ENCODE measurements around the gene RNPEP.

RNPEP gene

DNA sequence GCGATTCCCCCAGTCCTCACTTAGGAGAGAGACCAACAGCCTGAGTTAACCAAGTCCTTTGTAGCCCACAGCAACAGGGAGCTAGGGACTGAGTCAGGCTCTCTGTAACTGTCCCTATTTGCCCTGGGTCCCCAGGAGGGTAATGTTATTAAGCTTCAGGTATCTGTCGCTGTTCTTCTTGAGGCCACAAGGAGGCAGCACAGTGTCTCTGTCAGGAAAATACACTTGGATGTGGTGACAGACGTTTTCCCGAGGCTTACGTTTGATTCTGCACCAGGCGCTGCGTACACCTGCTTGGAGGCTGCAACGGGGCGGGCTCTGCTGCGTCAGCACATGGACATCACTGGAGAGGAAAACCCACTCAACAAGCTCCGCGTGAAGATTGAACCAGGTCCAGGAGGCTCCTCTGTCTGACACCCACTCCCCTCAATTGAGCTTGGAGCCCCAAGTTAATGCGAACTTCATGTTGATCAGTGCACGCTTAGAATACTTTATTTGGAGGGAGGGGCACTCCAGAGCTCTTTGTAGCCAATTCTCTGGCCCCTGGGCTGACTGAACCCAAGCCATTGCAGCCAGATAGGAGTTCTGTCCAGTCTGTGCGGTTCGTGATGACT lies 17.3 kb downstream of the RNPEP start:
- Histone ChIP-seq H3K27ac (ENCODE audit: low read length) (no peak overlapping the region), H3K9me3 (ENCODE audit: control insufficient read depth, low read depth, low read length) (no peaks in the 10 kb centered on the region), H3K4me3 (ENCODE audit: low read length) (no peak overlapping the region), H3K9ac (ENCODE audit: low read length) (no peak overlapping the region), H3K36me3 (ENCODE audit: control insufficient read depth, low read depth, low read length) (peaks cover 72% of the 10 kb centered on the region), H3K4me1 (ENCODE audit: control insufficient read depth, low read depth, low read length) (no peaks in the 10 kb centered on the region), H3K27me3 (ENCODE audit: control insufficient read depth, insufficient read depth, low read length) (no peaks in the 10 kb centered on the region)

DNA sequence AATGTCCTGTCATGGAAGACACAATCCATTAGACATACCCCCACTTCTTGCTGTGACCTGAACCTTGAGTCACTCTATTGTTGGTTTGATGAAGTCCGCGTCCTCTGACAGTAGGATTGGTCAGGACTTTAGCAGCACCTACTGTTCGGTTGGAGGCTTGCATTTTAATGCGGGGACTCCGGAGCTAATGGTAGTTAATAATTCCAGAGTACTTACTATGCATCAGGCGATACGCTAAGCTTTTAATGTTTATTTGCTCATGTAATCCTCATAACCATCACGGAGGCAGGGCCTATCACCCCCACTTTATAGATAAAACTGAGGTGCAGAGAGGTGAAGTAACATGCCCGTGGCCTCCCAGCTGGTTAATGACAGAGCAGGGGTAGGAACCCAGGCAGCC lies 20.1 kb downstream of the RNPEP start:
- Histone ChIP-seq H3K4me1 (ENCODE audit: control insufficient read depth, low read depth, low read length) (peaks cover 7% of the 10 kb centered on the region), H3K36me3 (ENCODE audit: control insufficient read depth, low read depth, low read length) (peaks cover 58% of the 10 kb centered on the region), H3K27ac (ENCODE audit: low read length) (no peak overlapping the region), H3K9ac (ENCODE audit: low read length) (no peak overlapping the region), H3K27me3 (ENCODE audit: control insufficient read depth, insufficient read depth, low read length) (no peaks in the 10 kb centered on the region), H3K4me3 (ENCODE audit: low read length) (no peak overlapping the region), H3K9me3 (ENCODE audit: control insufficient read depth, low read depth, low read length) (no peaks in the 10 kb centered on the region)

DNA sequence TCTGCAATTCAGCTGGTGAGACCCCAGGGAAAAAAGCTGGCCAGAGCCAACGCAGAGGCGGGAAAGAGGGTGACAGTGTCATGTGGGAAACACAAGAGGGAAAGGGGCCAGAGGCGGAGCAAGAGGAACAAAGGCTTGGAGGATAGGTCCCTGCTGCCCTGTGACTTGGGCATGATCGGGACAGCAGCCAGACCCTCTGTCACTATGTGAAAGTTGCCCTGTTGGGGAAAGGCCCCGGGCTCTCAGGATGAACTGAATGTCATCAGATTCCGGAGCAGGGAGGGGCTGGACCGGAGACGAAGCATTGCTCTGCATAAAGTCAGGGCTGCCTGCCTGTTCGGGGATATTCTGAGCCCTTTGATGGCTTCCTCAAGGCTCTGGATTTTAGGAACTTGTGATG lies 22.3 kb downstream of the RNPEP start:
- H3K4me3 ChIP-seq (ENCODE audit: low read length), result no peak overlapping the region
- H3K4me1 ChIP-seq (ENCODE audit: control insufficient read depth, low read depth, low read length), result peaks cover 25% of the 10 kb centered on the region
- H3K36me3 ChIP-seq (ENCODE audit: control insufficient read depth, low read depth, low read length), result peaks cover 52% of the 10 kb centered on the region
- no peak overlapping the region for H3K9ac ChIP-seq (ENCODE audit: low read length)
- no peaks in the 10 kb centered on the region for H3K9me3 ChIP-seq (ENCODE audit: control insufficient read depth, low read depth, low read length)
- H3K27ac ChIP-seq (ENCODE audit: low read length), result no peak overlapping the region
- no peaks in the 10 kb centered on the region for H3K27me3 ChIP-seq (ENCODE audit: control insufficient read depth, insufficient read depth, low read length)

DNA sequence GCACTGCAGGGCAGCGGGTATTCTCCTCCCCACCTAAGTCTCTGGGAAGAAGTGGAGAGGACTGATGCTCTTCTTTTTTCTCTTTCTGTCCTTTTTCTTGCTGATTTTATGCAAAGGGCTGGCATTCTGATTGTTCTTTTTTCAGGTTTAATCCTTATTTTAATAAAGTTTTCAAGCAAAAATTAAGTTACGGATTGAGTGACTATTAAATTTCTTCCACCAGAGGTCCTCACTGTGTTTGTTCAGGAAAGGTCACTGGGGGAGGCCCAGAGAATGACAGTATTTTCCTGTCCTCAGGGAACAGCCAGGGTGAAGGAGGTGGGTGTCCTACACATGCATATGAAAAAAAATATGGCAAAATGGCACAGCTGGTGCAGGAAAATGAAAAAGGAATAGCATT lies 23.5 kb downstream of the RNPEP start:
- no peak overlapping the region for H3K4me3 ChIP-seq (ENCODE audit: low read length)
- H3K9ac ChIP-seq (ENCODE audit: low read length), result no peak overlapping the region
- H3K9me3 ChIP-seq (ENCODE audit: control insufficient read depth, low read depth, low read length), result no peaks in the 10 kb centered on the region
- H3K4me1 ChIP-seq (ENCODE audit: control insufficient read depth, low read depth, low read length), result peaks cover 33% of the 10 kb centered on the region
- no peaks in the 10 kb centered on the region for H3K27me3 ChIP-seq (ENCODE audit: control insufficient read depth, insufficient read depth, low read length)
- H3K27ac ChIP-seq (ENCODE audit: low read length), result no peak overlapping the region
- H3K36me3 ChIP-seq (ENCODE audit: control insufficient read depth, low read depth, low read length), result peaks cover 41% of the 10 kb centered on the region

DNA sequence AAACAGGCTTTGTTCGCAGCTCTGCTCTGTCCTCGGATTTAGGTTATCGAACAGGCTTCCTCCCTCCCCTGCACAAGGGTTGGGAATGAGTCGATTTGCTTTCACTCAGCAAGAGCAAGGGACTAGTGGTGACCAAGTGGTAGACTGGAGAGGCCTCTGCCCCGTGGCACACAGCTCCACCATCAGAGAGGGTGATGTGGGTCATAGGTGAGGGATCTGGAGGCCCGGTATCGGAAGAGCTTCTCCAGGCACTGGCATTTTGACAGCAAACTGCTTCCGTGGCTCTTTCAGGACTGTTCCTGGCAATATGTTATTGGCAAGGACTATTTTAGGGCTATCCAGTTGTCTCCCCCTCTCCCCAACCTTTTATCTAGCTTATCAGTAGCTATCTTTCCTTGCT lies 24.9 kb downstream of the RNPEP start:
- Histone ChIP-seq H3K36me3 (ENCODE audit: control insufficient read depth, low read depth, low read length) (peaks cover 32% of the 10 kb centered on the region), H3K9me3 (ENCODE audit: control insufficient read depth, low read depth, low read length) (no peaks in the 10 kb centered on the region), H3K4me1 (ENCODE audit: control insufficient read depth, low read depth, low read length) (peaks cover 36% of the 10 kb centered on the region), H3K9ac (ENCODE audit: low read length) (no peak overlapping the region), H3K27me3 (ENCODE audit: control insufficient read depth, insufficient read depth, low read length) (no peaks in the 10 kb centered on the region), H3K4me3 (ENCODE audit: low read length) (peak overlapping the region; percentile 45), H3K27ac (ENCODE audit: low read length) (no peak overlapping the region)

DNA sequence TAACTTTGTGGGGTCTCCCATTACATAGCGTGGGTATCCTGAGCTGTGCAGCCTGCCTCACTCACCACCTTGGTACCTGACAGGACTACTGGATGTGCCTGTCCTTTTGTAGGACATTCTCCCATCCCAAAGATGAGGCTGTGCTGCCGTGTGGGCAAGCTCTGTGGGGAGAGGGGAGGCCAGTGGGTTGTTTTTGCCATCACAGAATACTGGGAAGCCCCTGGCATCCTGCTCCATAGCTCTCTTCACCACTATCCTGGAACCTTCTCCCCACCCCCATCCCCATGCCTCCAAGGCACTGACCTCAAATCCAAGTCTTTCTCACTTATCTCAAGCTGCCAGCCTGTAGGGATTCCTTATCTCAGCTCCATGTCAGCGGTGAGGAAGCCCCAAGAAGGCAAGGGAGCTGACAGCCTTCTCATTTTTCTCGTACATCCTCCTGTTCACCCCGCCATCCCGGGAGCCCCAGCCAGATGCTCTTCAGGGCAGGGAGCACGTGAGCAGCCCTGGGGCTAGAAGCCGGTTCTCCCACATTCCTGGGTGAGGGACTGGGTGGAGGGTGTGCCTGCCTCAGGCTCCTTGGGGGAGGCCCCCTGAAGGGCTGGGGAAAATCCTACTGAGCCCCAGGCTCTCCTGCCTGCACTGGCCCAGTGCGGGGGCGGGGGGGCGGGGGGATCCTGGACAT lies 25.5 kb downstream of the RNPEP start:
- H3K27ac ChIP-seq (ENCODE audit: low read length), result peak overlapping the region; percentile 43

DNA sequence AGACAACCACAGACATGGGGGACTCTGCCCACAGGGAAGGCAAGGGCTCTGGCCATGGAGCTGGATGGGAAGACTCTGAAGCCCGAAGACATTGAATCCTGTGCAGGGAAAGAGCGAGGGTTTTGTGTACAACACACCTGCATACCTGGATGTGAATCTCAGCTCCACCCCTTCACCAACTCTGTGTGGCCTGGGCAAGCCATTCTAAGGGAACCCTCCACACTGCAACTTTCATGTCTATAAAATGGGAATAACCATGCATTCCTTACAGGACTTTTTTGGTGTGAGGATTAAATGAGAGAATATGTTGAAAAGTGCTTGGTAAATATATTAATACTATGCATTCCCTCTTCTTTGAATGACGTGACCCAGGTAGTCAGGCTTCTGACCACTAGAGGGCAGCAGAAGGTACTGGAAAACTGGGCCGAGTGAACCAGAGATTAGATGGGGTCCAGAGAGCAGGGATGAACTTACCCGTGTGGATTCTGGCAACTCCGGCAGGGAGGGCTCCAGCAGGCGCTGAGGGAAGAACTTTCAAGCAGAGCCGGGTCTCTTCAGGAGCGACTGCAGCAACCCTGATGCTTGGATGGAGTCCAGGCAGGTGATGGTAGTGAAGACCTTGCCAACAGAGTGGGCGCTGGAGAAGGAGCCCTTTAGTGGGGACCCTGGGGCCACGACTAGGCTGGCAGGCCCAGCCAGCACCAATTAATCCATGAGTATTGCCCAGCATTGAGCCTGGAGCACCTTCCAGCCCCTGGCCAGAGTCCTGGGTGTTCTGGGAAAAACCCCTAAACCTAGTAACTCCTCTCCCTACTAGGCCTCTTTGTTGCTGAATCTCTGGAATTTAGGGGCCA lies 27.1 kb downstream of the RNPEP start:
- Histone ChIP-seq H3K9ac (ENCODE audit: low read length) (peak overlapping the region; percentile 63), H3K36me3 (ENCODE audit: control insufficient read depth, low read depth, low read length) (peaks cover 19% of the 10 kb centered on the region), H3K9me3 (ENCODE audit: control insufficient read depth, low read depth, low read length) (no peaks in the 10 kb centered on the region), H3K27ac (ENCODE audit: low read length) (peak overlapping the region; percentile 52), H3K4me3 (ENCODE audit: low read length) (peak overlapping the region; percentile 48), H3K27me3 (ENCODE audit: control insufficient read depth, insufficient read depth, low read length) (no peaks in the 10 kb centered on the region), H3K4me1 (ENCODE audit: control insufficient read depth, low read depth, low read length) (peaks cover 36% of the 10 kb centered on the region)

More for the DNA sequence above, 25.5 kb downstream of the RNPEP start:
- H3K27me3 ChIP-seq (ENCODE audit: control insufficient read depth, insufficient read depth, low read length), result no peaks in the 10 kb centered on the region
- peaks cover 26% of the 10 kb centered on the region for H3K36me3 ChIP-seq (ENCODE audit: control insufficient read depth, low read depth, low read length)
- H3K9ac ChIP-seq (ENCODE audit: low read length), result no peak overlapping the region
- no peaks in the 10 kb centered on the region for H3K9me3 ChIP-seq (ENCODE audit: control insufficient read depth, low read depth, low read length)
- peaks cover 36% of the 10 kb centered on the region for H3K4me1 ChIP-seq (ENCODE audit: control insufficient read depth, low read depth, low read length)
- H3K4me3 ChIP-seq (ENCODE audit: low read length), result peak overlapping the region; percentile 45

DNA sequence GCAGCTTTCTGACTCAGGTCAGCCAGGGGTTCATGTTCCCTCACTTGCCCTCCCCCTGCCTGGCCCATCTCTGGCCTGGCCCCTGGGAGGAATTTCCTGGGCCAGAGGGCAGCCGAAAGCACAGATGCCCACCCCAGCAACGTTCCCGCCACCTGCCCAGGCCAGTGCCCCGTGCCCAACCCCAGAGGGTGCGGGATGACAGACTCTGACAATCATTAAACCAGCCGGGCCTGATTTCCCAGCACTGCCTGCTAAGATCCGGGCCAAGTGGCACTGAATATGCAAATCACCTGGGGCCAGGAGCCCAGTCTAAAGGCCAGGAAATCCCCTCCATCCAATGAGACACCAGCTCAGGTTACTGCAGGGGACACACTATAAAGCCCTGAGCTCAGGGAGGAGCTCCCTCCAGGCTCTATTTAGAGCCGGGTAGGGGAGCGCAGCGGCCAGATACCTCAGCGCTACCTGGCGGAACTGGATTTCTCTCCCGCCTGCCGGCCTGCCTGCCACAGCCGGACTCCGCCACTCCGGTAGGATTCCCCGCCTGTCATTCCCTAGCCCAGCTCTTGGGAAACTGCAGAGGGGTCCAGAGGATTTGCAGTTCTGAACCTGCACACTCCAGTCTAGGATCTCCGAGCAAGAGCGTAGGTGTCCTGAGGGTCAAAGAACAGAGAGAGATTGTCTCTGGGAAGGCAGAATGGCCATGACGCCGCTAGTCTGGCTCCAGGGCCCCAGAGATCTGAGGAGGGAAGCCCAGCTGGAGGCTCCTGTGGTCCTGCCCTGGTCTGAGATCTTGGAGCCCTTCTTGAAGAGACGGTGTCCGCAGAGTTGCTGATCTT lies 27.9 kb downstream of the RNPEP start, which contains the start of gene ELF3:
TSS of gene ELF3 (plus strand) at position 408 of the 836 bp plus-strand sequence. CDS start 550 bp downstream, outside the sequence.
- H3K4me1 ChIP-seq (ENCODE audit: control insufficient read depth, low read depth, low read length), result peaks cover 36% of the 10 kb centered on the region
- H3K27ac ChIP-seq (ENCODE audit: low read length), result peak within 1 kb of the TSS; percentile 52
- no peaks in the 10 kb centered on the region for H3K27me3 ChIP-seq (ENCODE audit: control insufficient read depth, insufficient read depth, low read length)
- H3K9me3 ChIP-seq (ENCODE audit: control insufficient read depth, low read depth, low read length), result no peaks in the 10 kb centered on the region
- H3K4me3 ChIP-seq (ENCODE audit: low read length), result peak within 1 kb of the TSS; percentile 61
- peaks cover 10% of the 10 kb centered on the region for H3K36me3 ChIP-seq (ENCODE audit: control insufficient read depth, low read depth, low read length)
- H3K9ac ChIP-seq (ENCODE audit: low read length), result peak within 1 kb of the TSS; percentile 63

DNA sequence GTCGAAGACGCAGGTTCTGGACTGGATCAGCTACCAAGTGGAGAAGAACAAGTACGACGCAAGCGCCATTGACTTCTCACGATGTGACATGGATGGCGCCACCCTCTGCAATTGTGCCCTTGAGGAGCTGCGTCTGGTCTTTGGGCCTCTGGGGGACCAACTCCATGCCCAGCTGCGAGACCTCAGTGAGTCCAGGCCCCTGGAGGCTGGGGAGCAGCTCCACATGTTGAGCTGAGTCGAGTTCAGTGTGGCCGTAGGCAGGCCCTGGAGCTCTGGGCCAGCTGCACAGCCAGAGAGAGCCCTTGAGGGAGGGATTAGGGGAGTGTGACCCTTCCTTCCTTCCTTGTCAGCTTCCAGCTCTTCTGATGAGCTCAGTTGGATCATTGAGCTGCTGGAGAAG lies 29.5 kb downstream of the RNPEP start:
- peaks cover 34% of the 10 kb centered on the region for H3K4me1 ChIP-seq (ENCODE audit: control insufficient read depth, low read depth, low read length)
- no peak overlapping the region for H3K27ac ChIP-seq (ENCODE audit: low read length)
- no peak overlapping the region for H3K9ac ChIP-seq (ENCODE audit: low read length)
- no peaks in the 10 kb centered on the region for H3K9me3 ChIP-seq (ENCODE audit: control insufficient read depth, low read depth, low read length)
- no peak overlapping the region for H3K4me3 ChIP-seq (ENCODE audit: low read length)
- H3K36me3 ChIP-seq (ENCODE audit: control insufficient read depth, low read depth, low read length), result peaks cover 14% of the 10 kb centered on the region
- H3K27me3 ChIP-seq (ENCODE audit: control insufficient read depth, insufficient read depth, low read length), result no peaks in the 10 kb centered on the region

DNA sequence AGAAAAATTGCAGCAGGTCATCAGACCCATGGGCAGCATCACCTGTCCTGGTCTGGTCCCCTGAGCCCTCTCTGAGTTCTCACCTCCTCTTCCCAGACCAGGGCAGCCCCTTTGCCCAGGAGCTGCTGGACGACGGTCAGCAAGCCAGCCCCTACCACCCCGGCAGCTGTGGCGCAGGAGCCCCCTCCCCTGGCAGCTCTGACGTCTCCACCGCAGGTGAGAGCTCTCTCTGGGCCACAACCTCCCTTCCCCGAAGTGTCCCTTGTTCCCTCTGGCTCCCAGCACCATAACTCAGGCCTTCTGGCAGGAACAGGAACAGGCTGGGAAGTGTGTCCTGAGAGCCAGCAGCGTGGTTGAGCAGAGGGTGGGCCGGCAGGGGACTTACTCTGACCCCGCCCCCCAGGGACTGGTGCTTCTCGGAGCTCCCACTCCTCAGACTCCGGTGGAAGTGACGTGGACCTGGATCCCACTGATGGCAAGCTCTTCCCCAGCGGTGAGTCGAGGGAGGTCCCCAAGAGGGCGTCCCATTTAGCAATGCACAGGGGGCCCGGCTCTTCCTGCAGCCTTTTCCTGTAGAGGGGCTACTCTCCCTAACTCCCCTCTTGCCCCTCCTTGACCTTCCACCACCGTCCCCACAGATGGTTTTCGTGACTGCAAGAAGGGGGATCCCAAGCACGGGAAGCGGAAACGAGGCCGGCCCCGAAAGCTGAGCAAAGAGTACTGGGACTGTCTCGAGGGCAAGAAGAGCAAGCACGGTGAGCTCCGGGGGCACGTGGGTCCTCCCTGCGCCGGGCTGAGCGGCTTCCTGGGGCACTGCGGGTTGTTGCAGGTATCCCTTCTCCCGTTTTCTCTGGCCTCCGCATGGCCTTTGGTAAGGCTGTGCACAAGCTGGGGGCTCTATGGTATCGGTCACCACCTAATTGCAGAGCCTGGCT lies 30.4 kb downstream of the RNPEP start:
- H3K36me3 ChIP-seq (ENCODE audit: control insufficient read depth, low read depth, low read length), result peaks cover 14% of the 10 kb centered on the region
- no peaks in the 10 kb centered on the region for H3K27me3 ChIP-seq (ENCODE audit: control insufficient read depth, insufficient read depth, low read length)
- no peaks in the 10 kb centered on the region for H3K9me3 ChIP-seq (ENCODE audit: control insufficient read depth, low read depth, low read length)
- H3K4me3 ChIP-seq (ENCODE audit: low read length), result no peak overlapping the region
- H3K9ac ChIP-seq (ENCODE audit: low read length), result no peak overlapping the region
- no peak overlapping the region for H3K27ac ChIP-seq (ENCODE audit: low read length)
- H3K4me1 ChIP-seq (ENCODE audit: control insufficient read depth, low read depth, low read length), result peaks cover 26% of the 10 kb centered on the region
